GM06990 (cell line): Measurements from ENCODE around the gene S100A10.

ENCODE experiments used
- DNase-seq: peaks from one replicate; pipeline ENCODE4 v3.0.0-alpha.2; 2011; ENCODE audit not compliant: insufficient read length; ENCODE audit errors: extremely low read depth
- H3K27me3 ChIP-seq: replicated peaks from 2 replicates; pipeline ENCODE4 v1.6.0; 2011; ENCODE audit warnings: low read length; ENCODE audit not compliant: control insufficient read depth, insufficient read depth
- H3K36me3 ChIP-seq: 2 replicates; pipeline ENCODE4 v1.5.1; 2011; ENCODE audit warnings: low read length; ENCODE audit not compliant: control insufficient read depth, insufficient read depth
- H3K4me3 ChIP-seq: replicated peaks from 2 replicates; pipeline ENCODE4 v1.5.1; 2011; ENCODE audit warnings: low read depth, mild to moderate bottlenecking, control low read depth, low read length
- TF ChIP-seq, protein P1 (sequence below): IDR thresholded peaks from 2 replicates; pipeline ENCODE4 v1.5.1; 2011; ENCODE audit warnings: low read length, control low read depth, mild to moderate bottlenecking, inconsistent platforms; ENCODE audit not compliant: insufficient read depth, poor library complexity, severe bottlenecking

The S100A10 gene

DNA sequence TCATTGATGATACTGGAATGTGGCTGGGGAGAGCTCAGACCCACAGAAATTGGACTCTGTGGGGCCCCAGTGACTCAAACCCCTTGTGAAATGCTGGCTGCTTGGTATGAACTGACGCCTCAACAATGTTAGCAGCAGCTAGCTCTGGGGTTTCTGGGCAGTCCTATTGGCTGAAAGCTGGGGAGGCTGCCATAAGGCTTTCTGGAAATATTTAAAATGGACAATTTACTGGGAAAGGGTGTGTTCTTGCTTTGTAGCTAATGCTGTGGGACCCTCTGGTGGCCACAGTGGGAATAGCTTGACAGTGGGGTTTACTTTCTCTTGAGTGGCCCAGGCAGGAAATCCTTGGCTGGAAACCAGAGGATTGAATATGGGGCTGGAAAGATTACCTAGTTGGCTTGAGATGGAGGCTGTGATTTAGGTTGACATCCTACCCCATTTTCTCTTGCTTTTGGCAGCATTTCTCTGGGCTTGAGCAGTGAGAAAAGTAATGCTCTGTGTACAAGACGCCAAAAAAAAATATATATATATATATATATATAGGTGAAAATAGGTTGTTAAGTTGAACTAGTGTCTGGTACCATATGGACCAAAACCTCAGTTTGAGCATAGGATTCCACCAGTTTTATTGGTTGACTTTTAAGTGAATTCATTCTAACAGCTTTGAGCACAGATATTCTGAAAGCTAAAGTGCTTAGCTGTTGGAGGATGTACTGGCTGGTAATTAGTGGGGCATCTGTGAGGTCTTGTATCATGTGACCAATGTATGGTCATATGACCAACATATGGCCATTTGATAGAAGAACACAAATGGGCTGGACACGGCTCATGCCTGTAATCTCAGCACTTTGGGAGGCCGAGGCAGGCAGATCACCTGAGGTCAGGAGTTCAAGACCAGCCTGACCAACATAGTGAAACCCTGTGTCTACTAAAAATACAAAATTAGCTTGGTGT lies 8.2 kb upstream of the S100A10 start:
- TF ChIP-seq, protein P1, sequence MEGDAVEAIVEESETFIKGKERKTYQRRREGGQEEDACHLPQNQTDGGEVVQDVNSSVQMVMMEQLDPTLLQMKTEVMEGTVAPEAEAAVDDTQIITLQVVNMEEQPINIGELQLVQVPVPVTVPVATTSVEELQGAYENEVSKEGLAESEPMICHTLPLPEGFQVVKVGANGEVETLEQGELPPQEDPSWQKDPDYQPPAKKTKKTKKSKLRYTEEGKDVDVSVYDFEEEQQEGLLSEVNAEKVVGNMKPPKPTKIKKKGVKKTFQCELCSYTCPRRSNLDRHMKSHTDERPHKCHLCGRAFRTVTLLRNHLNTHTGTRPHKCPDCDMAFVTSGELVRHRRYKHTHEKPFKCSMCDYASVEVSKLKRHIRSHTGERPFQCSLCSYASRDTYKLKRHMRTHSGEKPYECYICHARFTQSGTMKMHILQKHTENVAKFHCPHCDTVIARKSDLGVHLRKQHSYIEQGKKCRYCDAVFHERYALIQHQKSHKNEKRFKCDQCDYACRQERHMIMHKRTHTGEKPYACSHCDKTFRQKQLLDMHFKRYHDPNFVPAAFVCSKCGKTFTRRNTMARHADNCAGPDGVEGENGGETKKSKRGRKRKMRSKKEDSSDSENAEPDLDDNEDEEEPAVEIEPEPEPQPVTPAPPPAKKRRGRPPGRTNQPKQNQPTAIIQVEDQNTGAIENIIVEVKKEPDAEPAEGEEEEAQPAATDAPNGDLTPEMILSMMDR: peak; percentile 94
- no peak for DNase-seq
- Histone ChIP-seq H3K36me3 (no peaks in the 10 kb centered on the region), H3K27me3 (peaks cover 2% of the 10 kb centered on the region), H3K4me3 (no peak overlapping the region)

DNA sequence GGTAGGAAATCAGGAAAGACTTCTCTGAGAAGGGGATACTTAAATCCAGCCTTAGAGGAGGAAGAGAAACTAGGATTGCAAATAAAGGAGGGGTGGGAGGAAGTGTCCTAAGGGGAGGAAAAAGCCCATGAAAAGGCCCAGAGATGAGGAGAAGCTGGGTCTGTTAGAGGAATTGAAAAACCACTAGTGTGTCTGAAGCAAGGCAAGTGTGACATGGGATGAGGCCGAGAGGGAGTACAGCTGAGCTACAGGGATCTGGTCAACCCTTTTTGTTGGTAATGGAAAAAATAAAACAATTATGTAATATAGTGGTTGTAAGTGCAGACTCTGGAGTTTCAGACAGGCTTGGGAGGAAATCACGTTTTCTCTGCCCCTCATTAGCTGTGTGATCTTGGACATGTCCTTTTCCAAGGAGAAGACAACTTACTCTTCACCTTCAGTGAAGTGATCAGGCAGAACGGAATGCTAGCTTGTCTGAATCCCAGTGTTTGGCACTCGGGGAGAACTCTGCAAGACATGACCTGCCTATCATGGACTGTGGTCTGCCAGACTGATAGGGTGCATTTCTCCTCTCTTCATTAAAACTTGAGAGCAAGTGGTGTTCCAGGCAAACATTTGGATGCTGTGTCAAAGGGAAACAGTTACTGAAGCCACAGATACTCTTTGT lies 7.4 kb upstream of the S100A10 start:
- Histone ChIP-seq H3K27me3 (peaks cover 2% of the 10 kb centered on the region), H3K4me3 (no peak overlapping the region), H3K36me3 (no peaks in the 10 kb centered on the region)
- TF ChIP-seq, protein P1: no peak
- no peak for DNase-seq

DNA sequence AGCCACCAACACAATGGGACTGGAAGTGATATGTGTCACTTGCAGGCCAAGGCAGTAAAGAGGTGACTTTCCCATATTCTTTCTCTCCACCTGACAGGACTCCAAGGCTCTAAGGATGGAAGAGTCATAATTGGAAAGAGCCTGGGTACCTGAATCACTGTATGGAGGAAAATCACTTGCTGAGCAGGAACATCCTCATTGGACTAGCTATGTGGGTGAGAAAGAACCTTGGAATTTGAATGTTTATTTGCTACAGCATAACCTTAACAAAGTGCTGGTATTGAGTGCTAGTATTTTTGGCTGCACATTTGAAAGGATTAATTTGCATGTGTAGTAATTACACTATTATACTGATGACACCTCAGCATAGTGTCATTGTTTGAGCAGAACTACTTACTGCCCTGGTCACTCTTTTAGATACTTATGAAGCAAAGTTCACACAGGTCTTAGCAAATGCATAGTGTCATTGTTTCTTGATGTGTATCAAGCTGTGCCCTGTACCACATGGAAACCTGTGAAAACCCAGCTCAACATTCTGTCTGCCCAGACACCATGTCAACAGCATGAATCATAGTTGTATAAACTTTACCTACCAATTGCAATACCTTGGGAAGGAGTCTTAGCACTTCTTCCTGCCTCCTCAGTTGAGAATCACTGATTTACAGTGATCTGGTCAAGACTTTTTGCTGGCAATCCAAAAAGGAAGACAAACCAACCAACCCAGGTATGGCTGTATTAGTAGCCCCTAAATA lies 5.1 kb upstream of the S100A10 start:
- DNase-seq: no peak
- H3K27me3 ChIP-seq: no peaks in the 10 kb centered on the region; the same call in none of the 2 replicates
- H3K36me3 ChIP-seq: no peaks in the 10 kb centered on the region
- TF ChIP-seq, protein P1: no peak
- H3K4me3 ChIP-seq: no peak overlapping the region

DNA sequence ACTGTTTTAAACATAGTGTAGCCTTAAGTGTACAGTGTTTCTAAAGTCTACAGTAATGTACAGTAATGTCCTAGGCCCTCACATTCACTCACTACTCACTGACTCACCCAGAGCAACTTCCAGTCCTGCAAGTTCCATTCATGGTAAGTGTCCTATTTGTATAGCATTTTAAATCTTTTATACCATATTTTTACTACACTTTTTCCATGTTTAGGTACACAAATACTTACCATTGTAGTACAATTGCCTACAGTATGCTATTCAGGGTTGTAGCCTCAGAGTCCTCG lies 3.6 kb upstream of the S100A10 start:
- TF ChIP-seq, protein P1: no peak
- no peak overlapping the region for H3K4me3 ChIP-seq
- no peak for DNase-seq
- no peaks in the 10 kb centered on the region for H3K36me3 ChIP-seq
- peaks cover 7% of the 10 kb centered on the region for H3K27me3 ChIP-seq

DNA sequence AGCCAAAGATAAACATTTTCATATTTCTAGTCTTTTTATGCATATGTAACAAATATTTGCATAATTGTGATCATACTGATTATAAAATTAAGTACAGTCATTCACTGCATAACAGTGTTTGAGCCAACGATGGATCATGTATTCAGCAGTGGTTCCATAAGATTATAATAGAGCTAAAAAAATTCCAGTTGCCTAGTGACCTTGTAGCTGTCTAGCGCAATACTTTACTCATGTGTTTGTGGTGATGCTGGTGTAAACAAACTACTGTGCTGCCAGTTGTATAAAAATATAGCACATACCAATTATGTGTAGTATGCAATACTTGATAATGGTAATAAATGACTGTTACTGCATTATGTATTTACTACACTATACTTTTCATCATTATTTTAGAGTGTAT lies 2.1 kb upstream of the S100A10 start:
- Histone ChIP-seq H3K4me3 (no peak overlapping the region), H3K27me3 (peaks cover 7% of the 10 kb centered on the region)

More for the DNA sequence above, 2.1 kb upstream of the S100A10 start:
- TF ChIP-seq, protein P1: no peak
- H3K36me3 ChIP-seq: no peaks in the 10 kb centered on the region
- no peak for DNase-seq
